Thyroid gland (tissue), 4 donors: ENCODE measurements around the gene SMYD2.

Experiments
- CTCF ChIP-seq, 6 experiments: fragments of 200-600 bp in 3 of 6; fragments of 450-650 bp in 3 of 6; sonication (generic) in 3 of 6; IDR thresholded peaks; one replicate each; pipeline ENCODE4 v1.5.1; 2016 to 2019; ENCODE audit warnings: antibody characterized with exemption in 6 of 6, mild to moderate bottlenecking in 2 of 6, inconsistent platforms in 1 of 6, moderate library complexity in 1 of 6
- POLR2A ChIP-seq, 2 donors: fragments of 450-650 bp; IDR thresholded peaks; one replicate each; pipeline ENCODE4 v1.6.1; 2017; ENCODE audit warnings: antibody characterized with exemption in 2 of 2, mild to moderate bottlenecking in 2 of 2, moderate library complexity in 1 of 2

DNA sequence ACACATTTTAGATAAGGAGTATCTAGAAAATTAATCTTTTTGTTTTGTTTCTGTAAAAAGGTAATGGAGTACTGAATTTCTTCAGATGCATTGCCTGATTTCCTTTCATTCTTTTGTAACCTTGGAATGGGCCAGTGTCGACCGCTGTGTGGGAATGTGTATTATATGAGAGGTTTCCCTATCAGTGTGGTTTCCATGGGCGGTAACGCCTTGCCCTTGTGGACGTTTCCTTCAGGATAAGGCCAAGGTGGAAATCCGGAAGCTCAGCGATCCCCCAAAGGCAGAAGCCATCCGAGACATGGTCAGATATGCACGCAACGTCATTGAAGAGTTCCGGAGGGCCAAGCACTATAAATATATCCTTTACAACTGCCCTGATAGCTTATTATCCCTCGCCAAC is 49.8 kb downstream of the SMYD2 start:
- TF ChIP-seq POLR2A (IDR thresholded peaks at IDR 0.05) = no peak
- no peak for TF ChIP-seq CTCF (IDR thresholded peaks at IDR 0.05)
